Urothelium cell line (cell line): ENCODE measurements around the gene SYNPO.
A peak's percentile ranks its signal among the peaks of the same experiment; 100 is the strongest.

Experiments
- DNase-seq: peaks from one replicate; pipeline ENCODE4 v3.0.0; 2011; ENCODE audit warnings: low spot score, mixed read lengths
- FAIRE-seq: peaks from 2 replicates; lab custom pipeline; 2011; peaks lifted over from hg19 to GRCh38; lab: Jason Lieb, UNC

Gene SYNPO

DNA sequence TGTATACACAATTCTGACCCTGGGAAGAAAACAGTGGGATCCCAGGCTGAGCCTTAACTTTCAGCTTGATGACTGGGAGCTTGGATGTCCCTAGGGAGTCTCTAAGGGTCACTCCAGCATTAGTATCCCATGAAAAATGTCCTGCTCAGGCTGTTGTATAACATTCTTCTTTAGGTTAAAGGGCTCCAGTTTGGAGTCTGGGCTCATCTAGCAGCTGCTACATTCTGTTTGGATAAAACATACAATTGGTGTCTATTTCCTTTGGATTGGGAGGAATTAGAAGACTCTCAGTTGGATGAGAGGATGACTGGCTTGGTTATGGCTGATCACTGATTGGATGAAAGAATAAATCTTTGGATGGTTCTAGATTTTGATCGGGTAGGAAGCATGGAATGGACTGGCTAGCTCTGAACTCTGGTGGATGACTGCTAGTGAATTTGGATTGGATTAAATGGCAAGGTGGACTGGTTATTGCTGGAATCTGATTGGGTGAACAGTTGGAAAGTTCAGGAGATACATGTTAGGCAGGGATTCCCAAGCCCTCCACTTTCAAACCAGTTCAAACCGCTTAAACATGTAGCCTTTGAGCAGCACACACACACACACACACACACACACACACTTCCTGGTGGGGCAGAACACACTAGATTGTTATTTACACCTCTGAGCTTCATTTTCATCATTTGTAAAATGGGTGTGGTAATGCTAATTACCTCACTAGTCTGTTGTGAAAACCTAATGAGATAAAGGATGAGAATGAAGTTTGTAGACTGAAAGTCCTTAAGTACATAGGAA is 13.5 kb downstream of the SYNPO start:
- no peak for FAIRE-seq
- no peak for DNase-seq

DNA sequence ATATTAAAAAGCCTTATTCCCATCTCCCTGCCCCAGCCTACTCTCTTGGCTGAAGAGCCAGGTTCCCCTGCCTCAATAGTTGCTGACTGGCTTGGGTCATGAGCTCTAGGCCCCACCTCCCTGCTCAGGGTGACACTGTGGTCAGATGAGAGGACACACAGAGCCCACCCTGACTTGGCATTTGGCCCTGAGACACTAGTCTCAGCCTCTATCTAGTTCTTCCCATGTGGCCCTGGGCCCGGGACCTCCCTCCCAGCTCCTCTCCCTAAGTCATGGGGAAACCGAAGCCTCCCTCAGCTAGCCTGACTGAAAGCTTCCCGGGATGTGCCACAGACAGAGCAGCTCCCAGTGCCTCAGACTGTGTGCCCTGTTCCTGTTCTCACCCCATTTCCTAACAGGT is 14.8 kb downstream of the SYNPO start:
- FAIRE-seq: no peak
- no peak for DNase-seq

DNA sequence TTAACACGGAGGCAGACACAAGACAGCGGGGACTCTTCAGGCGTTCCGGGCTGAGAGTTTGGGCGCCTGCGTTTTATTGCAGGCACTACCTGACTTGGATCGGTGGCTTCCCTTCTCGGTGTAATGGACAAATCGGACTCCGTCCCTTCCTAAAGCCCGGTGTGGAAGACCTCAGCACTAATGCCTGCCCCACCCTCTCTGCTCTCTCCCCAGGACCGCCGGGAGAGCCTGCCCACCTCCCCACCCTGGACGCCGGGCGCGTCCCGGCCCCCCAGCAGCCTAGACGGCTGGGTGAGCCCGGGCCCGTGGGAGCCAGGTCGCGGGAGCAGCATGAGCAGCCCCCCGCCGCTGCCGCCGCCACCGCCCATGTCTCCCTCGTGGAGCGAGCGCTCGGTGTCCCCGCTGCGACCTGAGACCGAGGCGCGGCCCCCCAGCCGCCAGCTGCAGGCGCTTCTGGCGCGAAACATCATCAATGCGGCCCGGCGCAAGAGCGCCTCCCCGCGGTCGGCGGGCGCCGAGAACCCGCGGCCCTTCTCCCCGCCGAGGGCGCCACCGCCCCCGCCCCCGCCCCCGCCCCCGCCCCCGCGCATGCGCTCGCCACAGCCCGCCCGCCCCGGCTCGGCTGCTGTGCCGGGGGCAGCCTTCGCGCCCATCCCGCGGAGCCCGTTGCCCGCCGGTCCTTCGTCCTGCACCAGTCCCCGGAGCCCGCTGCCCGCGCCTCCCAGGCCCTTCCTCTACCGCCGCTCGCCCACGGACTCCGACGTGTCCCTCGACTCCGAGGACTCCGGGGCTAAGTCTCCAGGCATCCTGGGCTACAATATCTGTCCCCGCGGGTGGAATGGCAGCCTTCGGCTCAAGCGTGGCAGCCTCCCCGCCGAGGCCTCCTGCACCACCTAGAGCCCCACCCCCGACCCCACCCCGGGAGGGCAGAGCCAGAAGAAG is 16.0 kb downstream of the SYNPO start:
- peak; percentile 90 for DNase-seq
- no peak for FAIRE-seq

DNA sequence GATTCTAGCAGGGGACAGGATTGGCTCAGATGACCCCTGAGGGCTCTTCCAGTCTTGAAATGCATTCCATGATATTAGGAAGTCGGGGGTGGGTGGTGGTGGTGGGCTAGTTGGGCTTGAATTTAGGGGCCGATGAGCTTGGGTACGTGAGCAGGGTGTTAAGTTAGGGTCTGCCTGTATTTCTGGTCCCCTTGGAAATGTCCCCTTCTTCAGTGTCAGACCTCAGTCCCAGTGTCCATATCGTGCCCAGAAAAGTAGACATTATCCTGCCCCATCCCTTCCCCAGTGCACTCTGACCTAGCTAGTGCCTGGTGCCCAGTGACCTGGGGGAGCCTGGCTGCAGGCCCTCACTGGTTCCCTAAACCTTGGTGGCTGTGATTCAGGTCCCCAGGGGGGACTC is 17.7 kb downstream of the SYNPO start:
- DNase-seq: no peak
- no peak for FAIRE-seq

DNA sequence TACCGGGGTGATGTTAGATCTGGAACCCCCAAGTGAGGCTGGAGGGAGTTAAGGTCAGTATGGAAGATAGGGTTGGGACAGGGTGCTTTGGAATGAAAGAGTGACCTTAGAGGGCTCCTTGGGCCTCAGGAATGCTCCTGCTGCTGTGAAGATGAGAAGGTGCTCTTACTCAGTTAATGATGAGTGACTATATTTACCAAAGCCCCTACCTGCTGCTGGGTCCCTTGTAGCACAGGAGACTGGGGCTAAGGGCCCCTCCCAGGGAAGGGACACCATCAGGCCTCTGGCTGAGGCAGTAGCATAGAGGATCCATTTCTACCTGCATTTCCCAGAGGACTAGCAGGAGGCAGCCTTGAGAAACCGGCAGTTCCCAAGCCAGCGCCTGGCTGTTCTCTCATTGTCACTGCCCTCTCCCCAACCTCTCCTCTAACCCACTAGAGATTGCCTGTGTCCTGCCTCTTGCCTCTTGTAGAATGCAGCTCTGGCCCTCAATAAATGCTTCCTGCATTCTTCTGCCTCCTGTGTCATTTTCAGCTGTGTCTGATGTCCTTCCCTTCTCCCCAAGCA is 18.3 kb downstream of the SYNPO start:
- FAIRE-seq (no peak), DNase-seq (no peak)

DNA sequence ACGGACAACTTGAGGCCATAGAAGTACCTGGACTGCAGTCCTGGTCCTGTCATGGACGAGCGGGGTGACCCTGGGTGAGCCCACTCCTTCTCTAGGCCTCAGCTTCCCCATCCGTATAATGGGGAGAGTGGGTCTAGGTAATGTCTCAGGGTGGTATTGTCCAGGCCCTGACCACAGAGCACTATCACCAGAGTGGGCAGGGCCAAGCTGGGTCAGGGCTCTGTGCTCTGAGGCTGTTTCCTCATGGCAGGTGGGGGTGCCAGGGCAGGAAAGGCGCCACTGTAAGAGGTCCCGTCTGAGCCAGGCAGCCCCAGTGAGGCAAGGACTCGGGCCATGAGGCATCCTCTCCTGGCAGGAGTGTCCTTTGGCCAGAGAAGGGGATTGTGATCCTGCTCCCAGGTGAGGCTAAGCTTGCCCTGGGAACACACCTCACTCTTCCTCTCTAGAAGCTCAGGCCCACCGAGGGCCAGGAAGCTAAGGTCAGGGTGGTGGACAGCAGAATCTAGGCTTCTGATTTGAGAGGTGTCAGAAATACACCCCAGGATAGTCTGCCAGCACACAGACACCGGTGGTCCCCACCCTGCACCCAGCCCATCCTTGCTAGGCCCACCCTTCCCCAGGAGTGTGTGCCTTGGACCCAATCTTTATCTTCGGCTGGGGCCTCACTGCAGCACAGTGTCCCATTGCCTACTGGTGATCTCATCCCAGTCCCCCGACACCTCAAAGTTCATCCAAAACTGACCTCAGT is 19.1 kb downstream of the SYNPO start:
- DNase-seq (no peak), FAIRE-seq (no peak)

DNA sequence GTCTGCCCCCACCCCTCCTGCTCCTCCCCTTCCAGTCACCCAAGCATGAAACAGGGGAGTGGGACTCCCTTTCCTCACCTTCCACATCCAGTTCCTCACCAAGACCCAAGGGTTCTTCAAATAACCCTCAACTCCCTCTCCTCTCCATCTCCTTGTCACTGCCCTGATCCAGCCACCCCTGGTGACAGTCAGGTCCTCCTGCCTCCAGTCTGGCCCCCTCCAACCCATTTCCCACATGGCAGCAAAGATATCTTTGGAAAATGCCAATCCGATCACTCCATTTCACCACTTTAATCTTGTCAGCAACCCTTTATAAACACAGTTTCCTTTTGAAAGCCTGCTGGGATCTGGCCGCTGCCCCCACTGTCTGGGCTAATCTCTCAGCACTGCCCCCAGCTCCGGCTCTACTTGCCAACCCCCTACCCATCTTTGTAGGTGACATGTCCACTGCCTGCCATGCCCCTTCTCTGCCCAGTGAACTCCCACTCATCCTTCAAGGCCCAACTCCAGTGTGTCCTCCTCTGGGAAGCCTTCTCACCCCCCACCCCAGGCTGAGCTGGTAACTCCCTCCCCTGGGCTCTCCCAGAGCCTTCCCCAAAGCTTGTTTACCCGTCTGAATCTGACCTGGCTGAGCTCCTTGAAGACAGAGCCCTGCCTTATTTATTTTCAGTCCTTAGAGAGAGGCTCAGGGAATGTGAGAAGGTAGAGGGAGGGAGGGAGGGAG is 19.8 kb downstream of the SYNPO start:
- no peak for DNase-seq
- FAIRE-seq: no peak

DNA sequence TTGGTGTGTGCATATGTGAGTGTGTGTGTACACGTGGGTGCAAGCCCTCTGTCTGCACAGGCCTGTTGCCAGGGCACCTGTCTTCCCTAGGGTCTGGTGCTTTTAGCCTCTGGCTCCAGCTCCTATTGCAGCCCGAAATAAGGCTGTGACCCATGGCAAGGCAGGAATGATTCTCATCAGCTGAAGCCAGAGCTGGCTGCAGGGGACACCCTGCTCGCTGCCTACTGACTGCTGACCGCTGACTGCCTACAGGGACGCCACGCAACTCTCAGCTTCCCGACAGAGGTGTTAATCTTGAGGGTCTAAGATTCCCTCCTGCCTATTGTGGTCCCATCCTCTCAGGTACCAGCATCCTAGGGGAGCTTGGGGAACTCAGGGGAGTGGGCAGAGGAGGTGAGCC is 20.6 kb downstream of the SYNPO start, which contains the start of gene MYOZ3:
TSS of gene MYOZ3 (plus strand) at position 166 of the 400 bp plus-strand sequence. CDS start 1,691 bp downstream, outside the sequence.
- DNase-seq: no peak
- FAIRE-seq: no peak

DNA sequence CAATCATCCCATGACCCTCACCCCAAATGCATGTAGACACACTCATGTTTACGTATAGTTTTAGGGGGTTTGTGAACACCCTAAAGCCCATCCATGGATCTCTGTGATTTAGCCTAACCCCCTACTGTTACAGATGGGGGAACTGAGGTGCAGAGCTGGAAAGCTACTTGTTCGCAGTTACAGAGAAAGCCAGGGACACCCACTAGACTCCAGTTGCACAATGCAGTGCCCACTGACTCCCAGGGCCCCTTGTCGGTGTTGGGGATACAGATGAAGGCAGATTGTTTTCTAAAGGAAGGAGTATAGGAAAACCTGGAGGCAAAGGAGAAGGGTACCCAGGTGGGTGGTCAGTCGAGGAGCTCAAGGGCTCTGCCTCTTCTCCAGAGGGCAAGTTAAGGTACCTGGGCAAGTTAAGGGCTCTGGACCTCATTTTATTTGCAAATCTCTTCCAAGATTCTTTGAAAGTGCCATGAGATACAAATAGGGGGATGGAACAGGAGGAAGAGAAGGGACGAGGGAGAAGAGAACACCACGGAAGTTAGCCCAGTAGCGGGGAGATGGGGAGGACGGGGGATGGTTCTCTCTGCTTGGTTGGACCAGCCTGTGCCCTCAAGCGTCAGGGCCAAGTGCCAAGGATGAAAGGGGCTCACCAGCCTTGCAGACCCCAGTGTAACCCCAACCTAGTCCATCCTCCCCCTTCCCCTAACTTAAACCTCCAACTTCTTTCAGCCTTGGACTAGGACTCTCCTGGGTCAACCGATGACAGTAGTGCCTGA is 21.5 kb downstream of the SYNPO start:
- no peak for DNase-seq
- FAIRE-seq: no peak

DNA sequence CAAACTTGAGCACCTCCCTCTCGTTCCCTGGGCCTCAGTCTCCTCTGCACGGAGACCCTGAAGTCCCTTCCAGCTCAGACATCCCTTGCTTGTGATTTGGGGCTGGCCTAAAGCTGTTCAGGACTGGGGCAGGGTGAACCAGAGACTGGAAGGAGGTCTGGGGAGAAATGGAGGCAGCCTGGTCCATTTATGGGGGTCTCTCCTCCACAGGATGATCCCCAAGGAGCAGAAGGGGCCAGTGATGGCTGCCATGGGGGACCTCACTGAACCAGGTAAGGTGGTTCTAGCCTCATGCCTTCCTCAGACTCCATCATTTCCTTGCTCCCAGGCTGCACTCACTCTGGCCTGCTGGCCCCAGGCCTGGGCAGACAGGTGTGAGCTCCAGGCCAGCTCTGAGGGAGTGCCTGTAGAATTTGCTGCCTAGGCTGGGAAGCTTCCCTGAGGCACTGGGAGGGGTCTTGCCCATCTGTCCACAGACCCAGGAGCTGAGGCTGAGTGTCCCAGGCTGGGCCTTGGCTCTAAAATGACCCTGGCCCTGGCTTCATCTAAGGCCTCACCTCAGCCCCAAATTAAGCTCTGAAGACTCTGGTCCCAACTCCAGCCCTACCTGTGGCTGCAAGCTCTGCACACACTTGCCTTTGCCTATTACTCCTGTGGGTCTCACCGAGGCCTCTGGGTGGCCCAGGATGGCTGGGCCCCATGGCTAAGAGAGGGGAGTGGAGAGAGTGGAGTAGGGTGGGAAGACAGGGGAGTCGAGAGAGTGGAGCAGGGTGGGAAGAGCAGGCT is 22.5 kb downstream of the SYNPO start:
- DNase-seq (no peak), FAIRE-seq (no peak)

DNA sequence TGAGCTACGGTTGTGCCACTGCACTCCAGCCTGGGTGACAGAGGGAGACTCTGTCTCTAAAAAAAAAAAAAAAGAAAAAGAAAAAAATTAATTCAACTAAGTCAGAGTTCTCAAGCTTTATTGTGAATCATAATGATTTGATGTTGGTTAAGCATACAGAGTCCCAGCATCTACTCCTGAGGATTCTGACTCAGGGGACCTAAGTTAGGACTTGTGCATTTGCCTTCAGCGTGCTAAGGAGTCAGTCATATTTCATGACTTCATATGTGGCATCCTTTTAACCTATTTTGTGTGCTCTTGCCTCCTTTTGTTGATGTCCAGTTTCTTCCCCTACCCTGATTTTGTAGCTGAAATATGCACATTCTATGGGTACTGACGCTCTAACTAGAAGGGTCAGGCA is 23.5 kb downstream of the SYNPO start:
- FAIRE-seq (no peak), DNase-seq (no peak)

DNA sequence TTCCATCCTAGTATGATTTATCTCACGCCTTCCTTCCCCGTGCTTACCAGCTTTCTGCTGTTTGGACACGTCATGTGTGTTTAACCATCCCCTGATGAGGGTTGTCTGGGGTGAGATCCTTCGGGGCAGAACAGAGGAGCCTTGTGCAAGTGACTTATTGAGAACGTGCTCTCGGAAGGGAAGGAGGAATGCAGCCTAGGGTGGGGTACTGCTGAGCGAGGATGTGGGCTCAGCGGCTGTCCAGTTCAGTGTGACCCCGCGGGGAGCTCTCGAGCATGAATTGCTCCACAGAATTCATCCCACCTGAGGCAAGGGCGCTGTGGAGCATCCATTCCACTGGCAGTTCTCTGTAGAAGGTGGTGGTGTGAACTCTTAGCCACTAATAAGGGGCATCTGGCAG is 24.6 kb downstream of the SYNPO start:
- FAIRE-seq: no peak

DNA sequence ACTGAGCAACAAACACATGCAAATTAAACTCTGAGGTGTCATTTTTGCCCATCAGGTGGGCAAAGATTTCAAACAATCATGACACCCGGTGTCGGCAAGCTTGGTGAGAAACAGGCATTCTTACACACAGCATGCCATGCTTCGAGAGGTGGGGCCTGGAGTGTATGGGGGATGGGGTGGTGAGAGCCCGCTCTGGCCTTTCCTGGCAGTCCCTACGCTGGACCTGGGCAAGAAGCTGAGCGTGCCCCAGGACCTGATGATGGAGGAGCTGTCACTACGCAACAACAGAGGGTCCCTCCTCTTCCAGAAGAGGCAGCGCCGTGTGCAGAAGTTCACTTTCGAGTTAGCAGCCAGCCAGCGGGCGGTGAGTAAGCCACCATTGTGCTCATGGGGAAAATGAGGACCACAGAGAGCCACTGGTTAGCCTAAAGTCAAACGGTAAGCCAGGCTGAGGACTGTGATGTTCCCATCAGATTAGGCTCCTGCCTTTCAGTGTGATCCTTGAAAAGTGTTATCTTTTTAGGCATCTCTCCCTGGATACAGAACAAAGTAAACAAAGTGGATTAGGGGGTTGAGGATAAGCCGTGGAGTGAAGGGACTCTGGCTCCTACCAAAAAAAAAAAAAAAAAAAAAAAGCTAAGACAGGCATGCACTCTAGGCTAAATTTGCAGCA is 30.0 kb downstream of the SYNPO start:
- peak; percentile 67 for FAIRE-seq
- DNase-seq: no peak

More for the DNA sequence above, 24.6 kb downstream of the SYNPO start:
- DNase-seq: no peak

DNA sequence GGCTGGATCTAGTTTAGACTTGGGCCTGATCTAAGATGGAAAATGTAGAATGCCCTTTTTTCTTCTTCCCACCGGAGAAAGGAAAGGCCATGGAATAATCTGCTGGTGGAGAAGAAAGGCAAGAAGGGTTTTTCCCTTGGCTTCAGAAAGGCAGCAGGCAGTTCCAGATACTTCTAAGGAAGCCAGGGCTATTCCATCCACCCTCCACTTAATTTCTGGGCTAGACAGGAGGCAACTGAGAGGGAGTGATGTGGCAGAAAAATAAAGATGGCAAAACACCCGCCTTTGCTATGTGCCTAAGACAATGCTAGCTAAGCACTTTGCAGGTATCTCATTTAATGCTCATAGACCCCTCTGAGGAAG is 30.5 kb downstream of the SYNPO start:
- DNase-seq: no peak
- no peak for FAIRE-seq

DNA sequence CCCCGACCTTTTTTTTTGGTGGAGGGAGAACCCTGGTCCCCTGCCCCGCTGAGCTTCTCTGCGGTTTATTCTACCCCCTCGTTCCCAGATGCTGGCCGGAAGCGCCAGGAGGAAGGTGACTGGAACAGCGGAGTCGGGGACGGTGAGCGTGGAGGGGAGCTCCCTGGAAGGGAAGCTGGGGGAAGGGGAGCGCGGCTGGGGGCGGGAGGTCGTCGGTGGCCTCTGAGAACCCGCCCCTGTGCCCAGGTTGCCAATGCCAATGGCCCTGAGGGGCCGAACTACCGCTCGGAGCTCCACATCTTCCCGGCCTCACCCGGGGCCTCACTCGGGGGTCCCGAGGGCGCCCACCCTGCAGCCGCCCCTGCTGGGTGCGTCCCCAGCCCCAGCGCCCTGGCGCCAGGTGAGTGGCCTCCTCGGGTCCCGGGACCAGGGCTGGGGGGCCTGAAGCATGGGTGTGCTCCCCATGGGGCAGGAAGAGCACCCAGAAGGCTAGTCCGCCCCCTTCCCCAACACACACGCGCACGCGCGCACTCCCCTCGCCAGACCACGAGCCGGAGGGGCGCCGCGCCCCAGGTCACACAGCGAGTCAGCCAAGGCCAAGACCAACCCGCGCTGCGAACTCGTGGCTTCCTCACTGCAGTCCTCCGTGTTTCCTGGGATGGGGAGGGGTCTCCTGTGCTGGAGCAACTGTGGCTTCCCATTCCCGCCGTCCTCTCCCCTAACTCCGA is 31.2 kb downstream of the SYNPO start:
- DNase-seq (no peak), FAIRE-seq (no peak)

DNA sequence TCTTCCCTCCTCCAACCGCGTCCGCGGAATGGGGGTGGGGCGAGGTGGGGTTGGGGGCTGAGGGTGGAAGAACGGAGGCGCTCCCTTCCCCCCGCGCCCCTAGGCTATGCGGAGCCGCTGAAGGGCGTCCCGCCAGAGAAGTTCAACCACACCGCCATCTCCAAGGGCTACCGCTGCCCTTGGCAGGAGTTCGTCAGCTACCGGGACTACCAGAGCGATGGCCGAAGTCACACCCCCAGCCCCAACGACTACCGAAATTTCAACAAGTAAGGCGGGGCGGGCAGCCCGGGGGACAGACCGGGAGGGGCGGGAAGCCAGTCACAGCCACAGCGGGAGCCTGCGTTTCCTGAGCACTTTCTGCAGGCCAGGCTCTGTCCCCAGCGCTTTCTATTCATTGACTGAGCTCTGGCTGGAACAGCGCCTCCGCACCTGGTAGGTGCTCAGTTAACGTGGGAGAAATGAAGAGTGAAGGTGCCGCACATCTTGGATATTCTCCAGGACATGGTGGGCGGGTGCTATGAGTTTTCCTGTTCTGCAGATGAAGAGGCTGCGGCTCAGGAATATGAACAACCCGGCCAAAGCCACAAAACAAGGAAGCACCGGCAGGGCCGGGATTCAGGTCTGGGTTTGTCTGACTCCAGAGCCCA is 31.9 kb downstream of the SYNPO start:
- no peak for DNase-seq
- no peak for FAIRE-seq

DNA sequence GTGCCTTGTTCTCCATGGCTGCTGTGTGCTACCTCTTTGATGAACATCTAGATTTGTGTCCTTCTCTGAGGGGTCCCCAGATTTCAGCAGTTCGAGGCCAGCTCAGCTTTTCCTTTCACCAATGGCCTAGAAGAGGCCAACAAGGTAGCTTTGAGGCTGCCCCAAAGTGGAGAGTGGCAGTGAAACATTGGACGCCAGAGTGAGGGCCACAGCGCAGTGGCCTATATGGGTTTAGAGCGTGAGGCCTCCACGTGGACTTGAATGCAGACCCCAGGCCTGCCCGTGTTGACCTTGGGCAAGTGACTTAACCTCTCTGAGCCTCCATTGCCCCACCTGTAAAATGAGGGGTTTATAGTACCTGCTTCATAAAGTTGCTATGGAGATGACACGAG is 32.4 kb downstream of the SYNPO start:
- FAIRE-seq (no peak), DNase-seq (no peak)
